A549 (cell line): ENCODE data around the gene METTL14. TPM values are rescaled to one million over a fixed set of nuclear protein-coding genes. Genes with fewer than 3 reads are reported as not detected.

Source experiments
- ATAC-seq, 2 experiments: fragments of 200-7000 bp in 1 of 2; fragments of >200 bp in 1 of 2; cut with Nextera tagmentation in 1 of 2; cut with Tn5 transposase in 1 of 2; 3 replicates each; pipeline versions ENCODE4 v1.8.0 to v1.9.1; 2018 to 2020; ENCODE audit warnings: mild to moderate bottlenecking in 1 of 2, moderate library complexity in 1 of 2
- CTCF ChIA-PET: fragments of 300-600 bp; sonication (Branson Sonifier 250); formaldehyde crosslinking; extraction: SDS; loops from one replicate; lab custom pipeline; 2021; ENCODE audit warnings: antibody characterized with exemption, inconsistent platforms; lab: Yijun Ruan, JAX
- POLR2A ChIA-PET: fragments of 350-600 bp; formaldehyde crosslinking; extraction: SDS; loops from one replicate; lab custom pipeline; 2021; ENCODE audit warnings: antibody characterized with exemption, inconsistent platforms; lab: Yijun Ruan, JAX
- DNase-seq, 2 experiments: peaks; one replicate each; pipeline versions ENCODE4 v3.0.0 to v3.0.0-alpha.2; 2011 to 2016; ENCODE audit warnings: low read depth in 1 of 2, low spot score in 1 of 2
- FAIRE-seq: peaks from 2 replicates; lab custom pipeline; 2011; peaks lifted over from hg19 to GRCh38; lab: Jason Lieb, UNC
- H3K27ac ChIP-seq, 2 experiments: fragments of >200 bp; sonication (Bioruptor Twin); formaldehyde crosslinking; 3 replicates each; pipeline ENCODE4 v1.5.1; 2016 to 2017
- H3K4me1 ChIP-seq: fragments of >200 bp; sonication (Bioruptor Twin); formaldehyde crosslinking; 3 replicates; pipeline ENCODE4 v1.6.1; 2016
- H3K4me2 ChIP-seq: fragments of >200 bp; sonication (Bioruptor Twin); formaldehyde crosslinking; 3 replicates; pipeline ENCODE4 v1.6.1; 2016
- H3K4me3 ChIP-seq: fragments of >200 bp; sonication (Bioruptor Twin); formaldehyde crosslinking; 3 replicates; pipeline ENCODE4 v1.5.1; 2016
- H3K9me3 ChIP-seq: fragments of >200 bp; sonication (Bioruptor Twin); formaldehyde crosslinking; 3 replicates; pipeline ENCODE4 v1.6.1; 2016
- BCL3 ChIP-seq: fragments of >200 bp; sonication (Bioruptor Twin); formaldehyde crosslinking; IDR thresholded peaks from 3 replicates; pipeline ENCODE4 v1.6.1; 2016
- CBX8 ChIP-seq: fragments of 200-600 bp; sonication (generic); IDR thresholded peaks from 2 replicates; pipeline ENCODE4 v1.6.1; 2016
- CHD2 ChIP-seq: fragments of 150-350 bp; IDR thresholded peaks from 2 replicates; pipeline ENCODE4 v1.6.1; 2014; ENCODE audit warnings: low read length; ENCODE audit not compliant: partially characterized antibody
- CHD4 ChIP-seq: fragments of 200-600 bp; sonication (generic); IDR thresholded peaks from 2 replicates; pipeline ENCODE4 v1.6.1; 2016; ENCODE audit warnings: antibody characterized with exemption, mild to moderate bottlenecking, borderline replicate concordance
- CTCF ChIP-seq: fragments of >200 bp; sonication (Bioruptor Twin); formaldehyde crosslinking; IDR thresholded peaks from 3 replicates; pipeline ENCODE4 v1.5.1; 2016
- E2F6 ChIP-seq: IDR thresholded peaks from 2 replicates; pipeline ENCODE4 v1.6.1; 2012; ENCODE audit warnings: low read depth, borderline replicate concordance
- FOSB ChIP-seq: fragments of 250-450 bp; sonication (Bioruptor Pico); IDR thresholded peaks from 2 replicates; pipeline ENCODE4 v1.5.0; 2020; ENCODE audit warnings: mild to moderate bottlenecking, moderate library complexity
- FOXS1 ChIP-seq: fragments of 250-450 bp; sonication (Bioruptor Pico); IDR thresholded peaks from 2 replicates; pipeline ENCODE4 v1.5.0; 2020; ENCODE audit warnings: mild to moderate bottlenecking, moderate library complexity
- HMGXB4 ChIP-seq: fragments of 250-450 bp; sonication (Bioruptor Pico); IDR thresholded peaks from 2 replicates; pipeline ENCODE4 v1.5.0; 2021; ENCODE audit warnings: mild to moderate bottlenecking, moderate library complexity, borderline replicate concordance
- JUNB ChIP-seq: fragments of >200 bp; sonication (Bioruptor Twin); formaldehyde crosslinking; IDR thresholded peaks from 2 replicates; pipeline ENCODE4 v1.6.1; 2016
- KDM1A ChIP-seq: fragments of 200-600 bp; sonication (generic); IDR thresholded peaks from 2 replicates; pipeline ENCODE4 v1.6.1; 2016; ENCODE audit warnings: low read depth, mild to moderate bottlenecking
- MAFK ChIP-seq: fragments of 450-650 bp; IDR thresholded peaks from 2 replicates; pipeline ENCODE4 v1.6.1; 2014; ENCODE audit not compliant: partially characterized antibody
- MAX ChIP-seq: IDR thresholded peaks from 2 replicates; pipeline ENCODE4 v1.6.1; 2012
- MYC ChIP-seq: IDR thresholded peaks from 2 replicates; pipeline ENCODE4 v1.6.1; 2012; ENCODE audit warnings: mild to moderate bottlenecking, inconsistent platforms, low read length, improper control_type of control experiment, borderline replicate concordance
- NFE2L2 ChIP-seq: fragments of 150-350 bp; conservative IDR thresholded peaks from 2 replicates; pipeline ENCODE4 v1.6.1; 2014; ENCODE audit warnings: low read length
- NPAS2 ChIP-seq: fragments of 250-450 bp; sonication (Bioruptor Pico); IDR thresholded peaks from 2 replicates; pipeline ENCODE4 v1.8.0; 2022; ENCODE audit warnings: mild to moderate bottlenecking, moderate library complexity, borderline replicate concordance
- NR3C1 ChIP-seq: fragments of >200 bp; sonication (Bioruptor Twin); formaldehyde crosslinking; IDR thresholded peaks from 3 replicates; pipeline ENCODE4 v1.6.1; 2017
- PBX3 ChIP-seq: IDR thresholded peaks from 2 replicates; pipeline ENCODE4 v1.6.1; 2012
- POLR2A ChIP-seq: IDR thresholded peaks from 2 replicates; pipeline ENCODE4 v1.6.1; 2012; ENCODE audit warnings: mild to moderate bottlenecking, low read length
- REST ChIP-seq: fragments of 200-600 bp; sonication (generic); IDR thresholded peaks from 2 replicates; pipeline ENCODE4 v1.6.1; 2016; ENCODE audit warnings: antibody characterized with exemption, mild to moderate bottlenecking, moderate library complexity
- RNF2 ChIP-seq: fragments of 200-600 bp; sonication (generic); IDR thresholded peaks from 2 replicates; pipeline ENCODE4 v1.6.1; 2016; ENCODE audit warnings: low read depth, mild to moderate bottlenecking, antibody characterized with exemption, moderate library complexity, borderline replicate concordance
- TFCP2L1 ChIP-seq: fragments of 250-450 bp; sonication (Bioruptor Pico); IDR thresholded peaks from 2 replicates; pipeline ENCODE4 v1.5.0; 2021; ENCODE audit warnings: mild to moderate bottlenecking
- TP53 ChIP-seq: fragments of 250-450 bp; sonication (Bioruptor Pico); IDR thresholded peaks from 2 replicates; pipeline ENCODE4 v1.5.0; 2021; ENCODE audit warnings: mild to moderate bottlenecking, moderate library complexity
- ZNF302 ChIP-seq: fragments of 250-450 bp; sonication (Bioruptor Pico); IDR thresholded peaks from 2 replicates; pipeline ENCODE4 v1.9.0; 2021; ENCODE audit warnings: inconsistent platforms, mild to moderate bottlenecking, moderate library complexity
- ZSCAN20 ChIP-seq: fragments of 250-450 bp; sonication (Bioruptor Pico); IDR thresholded peaks from 2 replicates; pipeline ENCODE4 v1.8.0; 2022; ENCODE audit warnings: mild to moderate bottlenecking, moderate library complexity
- WGBS: methylation state at CpG from one replicate; pipeline ENCODE4 v1.1.6; 2017; ENCODE audit errors: missing lambda C conversion rate; 5-methylcytosine and 5-hydroxymethylcytosine counted together
- polyA plus RNA-seq, 4 experiments: library from polyadenylated mRNA; depleted of rRNA in 3 of 4; stranded (reverse); fragments of >200 nt; fragmentation: RNase III in 1 of 4; extraction: RNeasy Plus Mini Kit Qiagen cat#74134 plus additional on column Dnase treatment in 1 of 4; gene quantifications; 2 replicates in 3 of 4; 3 replicates in 1 of 4; pipeline ENCODE4 v1.2.3, GENCODE V29; 2011 to 2017

The METTL14 gene
- polyA plus RNA-seq, 2 of the 4 experiments (the other 2 are of a cell fraction), result 20.9 to 25.2 TPM

- H3K9me3 ChIP-seq, result no peaks in the 10 kb centered on the region
- H3K4me3 ChIP-seq, result no peak overlapping the region
- 88% methylated on average over 2 of the region's 2 CpGs for WGBS
- FAIRE-seq (no peak), ATAC-seq (no peak), DNase-seq (no peak)
- no peaks in the 10 kb centered on the region for H3K4me1 ChIP-seq
- no peak for TF ChIP-seq PBX3
- TF ChIP-seq NR3C1, result no peak
- TF ChIP-seq POLR2A, result no peak
- no peak for TF ChIP-seq NPAS2 (CRISPR knock-in tag)
- no peak for TF ChIP-seq ZSCAN20
- no peak for TF ChIP-seq TP53 (CRISPR knock-in tag)
- no peak for TF ChIP-seq CHD4
- TF ChIP-seq HMGXB4, result no peak
- TF ChIP-seq CBX8, result no peak
- no peak for TF ChIP-seq RNF2
- no peak for TF ChIP-seq CTCF
- no peak for TF ChIP-seq CHD2
- CTCF ChIA-PET, result no interaction called here
- no peak overlapping the region for H3K4me2 ChIP-seq
- POLR2A ChIA-PET, result no interaction called here
- no peak overlapping the region for H3K27ac ChIP-seq
Observed at GRCh38 chr4:118711052-118711451, 25.9 kb downstream of the METTL14 start.

GRCh38 chr4:118712872-118713271, 27.7 kb downstream of the METTL14 start:
- ChIA-PET POLR2A (no interaction called here), CTCF (no interaction called here)
- H3K4me2 ChIP-seq, result no peak overlapping the region
- TF ChIP-seq NR3C1, result no peak
- TF ChIP-seq JUNB, result no peak
- no peak for TF ChIP-seq E2F6
- TF ChIP-seq KDM1A, result no peak
- H3K27ac ChIP-seq, result no peak overlapping the region
- no peak overlapping the region for H3K4me3 ChIP-seq
- no peak for ATAC-seq
- no peak for FAIRE-seq
- H3K9me3 ChIP-seq, result no peaks in the 10 kb centered on the region
- DNase-seq, result no peak
- WGBS, result 73% methylated on average over 1 of the region's 1 CpG
- no peaks in the 10 kb centered on the region for H3K4me1 ChIP-seq

GRCh38 chr4:118714682-118715081, 29.5 kb downstream of the METTL14 start:
- FAIRE-seq (no peak), DNase-seq (no peak), ATAC-seq (no peak)
- 93% methylated on average over 4 of the region's 4 CpGs for WGBS
- no peaks in the 10 kb centered on the region for H3K9me3 ChIP-seq
- H3K4me3 ChIP-seq, result no peak overlapping the region
- H3K4me1 ChIP-seq, result no peaks in the 10 kb centered on the region
- ChIA-PET CTCF (no interaction called here), POLR2A (no interaction called here)
- no peak overlapping the region for H3K4me2 ChIP-seq
- no peak overlapping the region for H3K27ac ChIP-seq
- no peak for TF ChIP-seq TFCP2L1 (CRISPR knock-in tag)
- TF ChIP-seq CHD2, result no peak
- no peak for TF ChIP-seq FOXS1 (CRISPR knock-in tag)
- no peak for TF ChIP-seq MYC
- no peak for TF ChIP-seq REST
- no peak for TF ChIP-seq NR3C1
- no peak for TF ChIP-seq MAFK
- no peak for TF ChIP-seq BCL3
- TF ChIP-seq FOSB, result no peak
- no peak for TF ChIP-seq MAX
- TF ChIP-seq NFE2L2, result no peak
- TF ChIP-seq ZNF302 (CRISPR knock-in tag), result no peak
